Muscle layer of colon (tissue), 2 donors: ENCODE results near the gene NT5M.

ENCODE experiments used
- H3K27ac ChIP-seq: one replicate; pipeline ENCODE4 v1.7.0; 2013; ENCODE audit warnings: low read depth, mild to moderate bottlenecking, low read length, moderate library complexity
- H3K27me3 ChIP-seq, 2 donors: one replicate each; pipeline ENCODE4 v1.7.0; 2013; ENCODE audit warnings: low read length in 2 of 2, mild to moderate bottlenecking in 2 of 2; ENCODE audit not compliant: insufficient read depth in 2 of 2, control insufficient read depth in 1 of 2
- H3K36me3 ChIP-seq: one replicate; pipeline ENCODE4 v1.7.0; 2013; ENCODE audit warnings: mild to moderate bottlenecking, low read length; ENCODE audit not compliant: insufficient read depth
- H3K4me1 ChIP-seq: one replicate; pipeline ENCODE4 v1.7.0; 2013; ENCODE audit warnings: mild to moderate bottlenecking, low read length; ENCODE audit not compliant: insufficient read depth
- H3K4me3 ChIP-seq, 2 donors: one replicate each; pipeline ENCODE4 v1.7.0; 2013; ENCODE audit warnings: low read length in 2 of 2, low read depth in 1 of 2, mild to moderate bottlenecking in 1 of 2, moderate library complexity in 1 of 2
- H3K9ac ChIP-seq: one replicate; pipeline ENCODE4 v1.7.0; 2013; ENCODE audit warnings: low read length
- H3K9me3 ChIP-seq: one replicate; pipeline ENCODE4 v1.7.0; 2013; ENCODE audit warnings: mild to moderate bottlenecking, low read length
- donor health status: abdominal sarcoma.
- donor health status: Adenocarcinoma of cecum.

NT5M gene

GRCh38 chr17:17352836-17353624 is 49.9 kb downstream of the NT5M start:
- Histone ChIP-seq H3K27me3 (peaks cover 0 to 8% of the 10 kb centered on the region in 2 donors), H3K27ac (no peak overlapping the region), H3K9ac (no peak overlapping the region), H3K36me3 (no peaks in the 10 kb centered on the region), H3K9me3 (no peaks in the 10 kb centered on the region), H3K4me1 (peaks cover 6% of the 10 kb centered on the region), H3K4me3 (no peak overlapping the region)

- H3K36me3 ChIP-seq: no peaks in the 10 kb centered on the region
- no peaks in the 10 kb centered on the region for H3K9me3 ChIP-seq
- H3K9ac ChIP-seq: no peak overlapping the region
- H3K27me3 ChIP-seq: peaks cover 0 to 8% of the 10 kb centered on the region in 2 donors
- H3K27ac ChIP-seq: no peak overlapping the region
- peaks cover 6% of the 10 kb centered on the region for H3K4me1 ChIP-seq
- no peak overlapping the region for H3K4me3 ChIP-seq
Observed at GRCh38 chr17:17353625-17354484, 50.7 kb downstream of the NT5M start.

DNA sequence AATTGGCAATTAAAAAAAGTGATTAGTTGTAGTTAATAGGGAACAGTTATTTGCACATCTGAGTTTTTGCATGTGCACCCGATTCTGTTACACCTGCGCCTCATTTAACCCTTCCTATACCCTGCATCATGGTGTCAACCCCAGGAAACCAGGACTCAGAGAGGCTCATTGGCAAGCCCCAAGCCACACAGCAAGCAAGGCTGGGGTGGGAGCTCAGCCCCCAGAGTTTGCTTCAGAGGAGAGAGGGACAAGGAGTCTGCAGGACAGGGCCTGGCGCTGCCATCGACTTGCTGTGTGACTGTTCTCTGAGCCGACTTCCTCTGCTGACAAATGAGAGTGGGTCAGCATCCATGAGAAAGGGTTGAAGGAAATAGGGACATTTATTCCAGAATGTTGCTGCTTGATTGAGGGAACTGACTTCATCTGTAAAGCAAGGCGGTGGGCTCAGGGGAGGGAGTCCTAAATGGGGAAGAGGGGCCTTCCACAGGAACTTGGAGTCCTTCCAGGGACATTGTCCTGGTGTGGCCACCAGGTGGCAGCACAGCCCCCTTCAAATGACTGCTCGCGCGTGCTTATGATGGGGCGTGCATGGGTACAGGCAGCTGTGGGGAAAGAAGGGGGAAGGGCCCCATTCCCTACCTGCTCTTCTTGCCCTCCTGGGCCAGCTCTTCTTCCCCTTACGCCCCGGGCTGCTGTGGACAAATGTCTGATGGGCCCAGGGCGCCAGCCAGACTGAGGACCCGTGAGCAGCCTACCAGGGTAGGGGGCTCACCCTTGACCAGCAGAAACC is 51.6 kb downstream of the NT5M start:
- Histone ChIP-seq H3K9me3 (no peaks in the 10 kb centered on the region), H3K4me3 (no peak overlapping the region), H3K27ac (no peak overlapping the region), H3K27me3 (peaks cover 0 to 8% of the 10 kb centered on the region in 2 donors), H3K9ac (no peak overlapping the region), H3K4me1 (peaks cover 6% of the 10 kb centered on the region), H3K36me3 (no peaks in the 10 kb centered on the region)

DNA sequence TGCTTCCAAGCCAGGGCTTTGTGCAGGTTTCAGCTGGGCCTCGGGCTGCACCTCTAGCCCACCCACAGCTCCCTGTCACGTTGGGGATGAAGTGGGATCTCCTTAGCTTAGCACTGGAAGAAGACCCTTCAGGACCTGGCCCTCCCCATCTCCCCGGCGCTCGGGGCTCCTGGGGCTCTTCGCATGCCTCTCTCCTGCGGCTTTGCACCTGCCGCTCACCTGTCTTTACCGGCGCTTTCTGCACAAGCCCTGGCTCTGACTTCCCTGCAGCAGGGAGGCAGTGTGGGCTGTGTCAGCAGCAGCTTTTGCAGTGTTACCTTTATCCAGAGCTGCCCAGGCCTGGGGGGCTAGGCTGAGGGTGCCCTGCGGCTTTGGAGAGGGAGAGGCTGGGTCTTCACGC is 52.3 kb downstream of the NT5M start:
- H3K4me3 ChIP-seq: no peak overlapping the region
- no peaks in the 10 kb centered on the region for H3K9me3 ChIP-seq
- no peak overlapping the region for H3K9ac ChIP-seq
- no peaks in the 10 kb centered on the region for H3K36me3 ChIP-seq
- peaks cover 6% of the 10 kb centered on the region for H3K4me1 ChIP-seq
- H3K27ac ChIP-seq: no peak overlapping the region
- peaks cover 0 to 8% of the 10 kb centered on the region in 2 donors for H3K27me3 ChIP-seq

- H3K36me3 ChIP-seq: no peaks in the 10 kb centered on the region
- H3K9me3 ChIP-seq: no peaks in the 10 kb centered on the region
- H3K27me3 ChIP-seq: peaks cover 0 to 2% of the 10 kb centered on the region in 2 donors
- H3K4me3 ChIP-seq: no peak overlapping the region
- peaks cover 6% of the 10 kb centered on the region for H3K4me1 ChIP-seq
- no peak overlapping the region for H3K27ac ChIP-seq
- H3K9ac ChIP-seq: no peak overlapping the region
Observed at GRCh38 chr17:17356149-17356930, 53.2 kb downstream of the NT5M start.

DNA sequence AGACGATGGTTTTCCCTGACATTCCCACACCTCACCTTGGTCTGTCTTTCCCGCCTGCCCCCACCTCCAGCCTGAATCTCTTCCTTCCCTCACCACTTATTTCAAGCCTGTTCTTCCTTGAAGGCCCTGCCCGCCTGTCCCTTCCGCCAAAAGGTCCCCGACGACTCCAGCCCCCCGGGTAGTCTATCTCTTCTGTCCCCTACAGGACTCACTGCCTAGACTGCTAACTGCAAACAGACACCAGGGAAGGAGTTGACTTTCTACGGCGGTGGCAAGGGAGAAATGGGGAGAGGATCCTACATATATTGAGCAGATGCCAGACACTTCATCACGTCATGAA is 53.7 kb downstream of the NT5M start:
- no peak overlapping the region for H3K9ac ChIP-seq
- no peak overlapping the region for H3K27ac ChIP-seq
- no peak overlapping the region for H3K4me3 ChIP-seq
- no peaks in the 10 kb centered on the region for H3K27me3 ChIP-seq
- no peaks in the 10 kb centered on the region for H3K9me3 ChIP-seq
- peaks cover 6% of the 10 kb centered on the region for H3K4me1 ChIP-seq
- H3K36me3 ChIP-seq: no peaks in the 10 kb centered on the region

GRCh38 chr17:17358060-17358751 is 55.0 kb downstream of the NT5M start:
- Histone ChIP-seq H3K27me3 (no peaks in the 10 kb centered on the region), H3K27ac (no peak overlapping the region), H3K36me3 (no peaks in the 10 kb centered on the region)

DNA sequence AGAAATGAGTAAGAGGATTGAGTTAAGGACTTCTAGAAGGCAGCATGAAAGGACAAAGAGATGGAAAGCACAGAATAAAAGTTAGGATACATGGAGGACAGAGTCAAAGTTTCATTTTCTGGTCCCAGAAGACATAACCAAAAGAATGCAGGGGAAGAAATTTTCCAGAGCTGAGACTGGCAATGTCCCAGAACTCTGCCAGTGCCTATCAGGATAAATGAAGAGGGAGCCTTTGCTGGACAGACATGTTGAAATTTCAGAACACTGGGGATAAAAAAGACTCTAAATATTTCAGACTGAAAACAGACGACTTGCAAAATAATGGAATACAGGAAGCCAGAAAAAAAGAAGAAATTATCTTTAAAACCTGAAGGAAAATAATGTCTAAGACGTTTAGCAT is 55.7 kb downstream of the NT5M start:
- no peaks in the 10 kb centered on the region for H3K27me3 ChIP-seq

More at GRCh38 chr17:17358060-17358751, 55.0 kb downstream of the NT5M start:
- Histone ChIP-seq H3K4me3 (no peak overlapping the region), H3K4me1 (peaks cover 6% of the 10 kb centered on the region), H3K9ac (no peak overlapping the region), H3K9me3 (no peaks in the 10 kb centered on the region)

DNA sequence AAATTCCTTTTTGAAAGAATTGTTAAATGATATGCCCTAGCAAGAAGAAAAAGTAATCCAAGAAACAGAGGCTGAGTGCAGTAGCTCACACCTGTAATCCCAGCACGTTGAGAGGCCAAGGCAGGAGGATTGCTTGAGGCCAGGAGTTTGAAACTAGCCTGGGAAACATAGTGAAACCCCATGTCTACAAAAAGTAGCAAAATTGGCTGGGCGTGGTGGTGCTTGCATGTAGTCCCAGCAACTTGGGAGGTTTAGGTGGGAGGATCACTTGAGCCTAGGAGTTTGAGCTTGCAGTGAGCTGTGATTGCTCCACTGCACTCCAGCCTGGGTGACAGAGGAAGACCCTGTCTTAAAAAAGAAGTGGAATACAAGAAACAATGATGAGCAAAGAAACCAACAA is 56.1 kb downstream of the NT5M start:
- no peak overlapping the region for H3K4me3 ChIP-seq
- no peak overlapping the region for H3K9ac ChIP-seq
- H3K4me1 ChIP-seq: peaks cover 6% of the 10 kb centered on the region
- H3K27me3 ChIP-seq: no peaks in the 10 kb centered on the region
- no peaks in the 10 kb centered on the region for H3K9me3 ChIP-seq
- no peaks in the 10 kb centered on the region for H3K36me3 ChIP-seq
- H3K27ac ChIP-seq: no peak overlapping the region

More for the DNA sequence above, 55.7 kb downstream of the NT5M start:
- Histone ChIP-seq H3K4me3 (no peak overlapping the region), H3K36me3 (no peaks in the 10 kb centered on the region), H3K4me1 (peaks cover 6% of the 10 kb centered on the region), H3K27ac (no peak overlapping the region), H3K9me3 (no peaks in the 10 kb centered on the region), H3K9ac (no peak overlapping the region)

DNA sequence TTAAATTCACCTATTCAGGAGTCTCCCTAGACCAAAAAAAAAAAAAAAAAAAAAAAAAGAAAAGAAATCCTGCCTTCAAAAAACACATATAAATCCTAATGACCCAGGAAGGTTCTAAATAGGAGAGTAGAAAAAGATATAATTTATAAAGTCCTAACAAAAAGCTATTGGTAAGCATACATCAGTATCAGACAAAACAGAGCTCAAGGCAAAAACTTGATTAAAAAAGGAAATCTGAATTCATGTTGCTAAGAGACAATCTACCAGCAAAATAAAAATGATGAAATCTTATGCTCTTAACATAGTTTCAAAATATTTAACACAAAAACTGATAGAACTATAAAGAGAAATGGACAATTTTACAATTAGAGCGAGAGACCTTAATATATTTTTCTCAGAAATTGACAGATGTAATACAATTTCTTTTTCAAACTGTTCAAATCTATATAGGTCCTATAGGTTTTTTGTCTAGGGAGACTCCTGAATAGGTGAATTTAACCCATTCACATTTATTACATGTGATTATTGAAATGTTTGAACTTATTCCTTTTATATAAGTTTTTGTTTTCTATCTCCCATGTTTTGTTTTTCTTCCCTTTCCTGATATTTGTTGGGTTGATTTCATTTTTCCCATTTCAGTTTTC is 57.0 kb downstream of the NT5M start:
- H3K4me1 ChIP-seq: peaks cover under 1% of the 10 kb centered on the region
- no peak overlapping the region for H3K4me3 ChIP-seq
- H3K9me3 ChIP-seq: no peaks in the 10 kb centered on the region
- H3K27ac ChIP-seq: no peak overlapping the region
- no peak overlapping the region for H3K9ac ChIP-seq
- no peaks in the 10 kb centered on the region for H3K27me3 ChIP-seq
- H3K36me3 ChIP-seq: no peaks in the 10 kb centered on the region
